GM12892 (cell line): ENCODE measurements around the gene SSH2.

ENCODE experiments used
- POLR2A ChIP-seq: IDR thresholded peaks from 2 replicates; pipeline ENCODE4 v1.6.1; 2011; ENCODE audit warnings: low read depth, low read length, control low read depth
- POLR2AphosphoS5 ChIP-seq: IDR thresholded peaks from 2 replicates; pipeline ENCODE4 v1.6.1; 2011; ENCODE audit warnings: low read depth, low read length, control low read depth
- TAF1 ChIP-seq: IDR thresholded peaks from 2 replicates; pipeline ENCODE4 v1.6.1; 2011; ENCODE audit warnings: low read depth, mild to moderate bottlenecking, control low read depth, low read length, borderline replicate concordance

GRCh38 chr17:29766796-29767327 lies 163.2 kb downstream of the SSH2 start:
- TF ChIP-seq POLR2A: no peak
- TF ChIP-seq POLR2AphosphoS5: no peak
- no peak for TF ChIP-seq TAF1
